HFFc6 (cell line): ENCODE results near the gene GRB14. TPM values are rescaled to one million over a fixed set of nuclear protein-coding genes. Genes with fewer than 3 reads are reported as not detected.

Source experiments
- DNase-seq: peaks from one replicate; pipeline ENCODE4 v3.0.0-alpha.2; 2018
- H3K27ac Mint-ChIP-seq: 2 replicates; pipeline ENCODE4 v1.8.0; 2020; ENCODE audit warnings: mild to moderate bottlenecking, mixed read lengths
- H3K27me3 Mint-ChIP-seq: 2 replicates; pipeline ENCODE4 v1.8.0; 2021; ENCODE audit warnings: mild to moderate bottlenecking, moderate library complexity, mixed read lengths; ENCODE audit not compliant: insufficient read depth
- H3K36me3 Mint-ChIP-seq: 2 replicates; pipeline ENCODE4 v1.8.0; 2021; ENCODE audit warnings: low read depth, mixed read lengths
- H3K4me1 Mint-ChIP-seq: 2 replicates; pipeline ENCODE4 v1.8.0; 2020; ENCODE audit warnings: low read depth, mixed read lengths
- H3K4me3 Mint-ChIP-seq: 2 replicates; pipeline ENCODE4 v1.8.0; 2020; ENCODE audit warnings: mild to moderate bottlenecking, moderate library complexity, mixed read lengths
- H3K9me3 Mint-ChIP-seq: 2 replicates; pipeline ENCODE4 v1.8.0; 2020; ENCODE audit warnings: mild to moderate bottlenecking, mixed read lengths
- CTCF ChIP-seq: fragments of 200-600 bp; sonication (generic); IDR thresholded peaks from 2 replicates; pipeline ENCODE4 v1.5.0; 2021; ENCODE audit warnings: antibody characterized with exemption, mild to moderate bottlenecking
- total RNA-seq, 6 experiments: library from RNA; stranded (reverse); fragmentation: NEBNext Ultra II Directional; extraction: Animal tissue kit (Norgen Biotek cat#: 25700); gene quantifications; 2 replicates in 1 of 6; 3 replicates in 5 of 6; pipeline ENCODE4 v1.2.3, GENCODE V29; 2021

Gene GRB14
- total RNA-seq, 6 experiments from 2014 or later = 0.19 TPM; not detected in 5

GRCh38 chr2:164662066-164662465 lies 40.8 kb upstream of the GRB14 start:
- Mint-ChIP-seq H3K9me3 (no peaks in the 10 kb centered on the region), H3K27ac (no peak overlapping the region), H3K36me3 (0 out of 2 replicates have a peak, but pooled peaks cover 17% of the 10 kb centered on the region), H3K4me1 (peaks cover 25% of the 10 kb centered on the region), H3K4me3 (no peak overlapping the region), H3K27me3 (no peaks in the 10 kb centered on the region)
- no peak for DNase-seq
- TF ChIP-seq CTCF = no peak

- Mint-ChIP-seq H3K27ac (no peak overlapping the region), H3K4me3 (no peak overlapping the region), H3K4me1 (peaks cover 32% of the 10 kb centered on the region), H3K9me3 (no peaks in the 10 kb centered on the region), H3K36me3 (0 out of 2 replicates have a peak, but pooled peaks cover 17% of the 10 kb centered on the region), H3K27me3 (no peaks in the 10 kb centered on the region)
- TF ChIP-seq CTCF = no peak
- DNase-seq = no peak
Measured at GRCh38 chr2:164661349-164661748, 40.1 kb upstream of the GRB14 start.

- Mint-ChIP-seq H3K36me3 (0 out of 2 replicates have a peak, but pooled peaks cover 10% of the 10 kb centered on the region), H3K4me3 (peak overlapping the region; percentile 6; the same call in 1 of the 2 replicates), H3K27ac (peak overlapping the region; percentile 63), H3K27me3 (peaks cover 5% of the 10 kb centered on the region; the same call in 1 of the 2 replicates), H3K4me1 (peaks cover 42% of the 10 kb centered on the region), H3K9me3 (no peaks in the 10 kb centered on the region; the same call in 1 of the 2 replicates)
- peak; percentile 88 for DNase-seq
- no peak for TF ChIP-seq CTCF
Measured at GRCh38 chr2:164657129-164657528, 35.8 kb upstream of the GRB14 start.

GRCh38 chr2:164655750-164656149 lies 34.5 kb upstream of the GRB14 start:
- H3K9me3 Mint-ChIP-seq = peaks cover 7% of the 10 kb centered on the region

GRCh38 chr2:164655336-164655735 lies 34.1 kb upstream of the GRB14 start:
- H3K4me1 Mint-ChIP-seq = peaks cover 33% of the 10 kb centered on the region
- H3K9me3 Mint-ChIP-seq = peaks cover 11% of the 10 kb centered on the region
- no peak overlapping the region for H3K27ac Mint-ChIP-seq
- peaks cover 5% of the 10 kb centered on the region; the same call in 1 of the 2 replicates for H3K27me3 Mint-ChIP-seq
- H3K4me3 Mint-ChIP-seq = no peak overlapping the region
- peaks cover 19% of the 10 kb centered on the region for H3K36me3 Mint-ChIP-seq
- DNase-seq = no peak
- TF ChIP-seq CTCF = no peak

More at GRCh38 chr2:164655750-164656149, 34.5 kb upstream of the GRB14 start:
- peak; percentile 39; the same call in 1 of the 2 replicates for TF ChIP-seq CTCF
- H3K27me3 Mint-ChIP-seq = peaks cover 5% of the 10 kb centered on the region; the same call in 1 of the 2 replicates
- H3K4me3 Mint-ChIP-seq = no peak overlapping the region
- no peak overlapping the region for H3K27ac Mint-ChIP-seq
- peaks cover 15% of the 10 kb centered on the region for H3K36me3 Mint-ChIP-seq
- H3K4me1 Mint-ChIP-seq = peaks cover 33% of the 10 kb centered on the region
- no peak for DNase-seq
